ENCODE data around the gene PIK3CB. TPM values are rescaled to one million over a fixed set of nuclear protein-coding genes. Genes with fewer than 3 reads are reported as not detected.
"Not testable (repeated sequence)": the region's sequence is repeated elsewhere in the genome, so short reads cannot be mapped to it uniquely, and the experiment has no call there.

The PIK3CB gene
- total and polyA plus RNA-seq, 2 donors = 11.7 to 20.2 TPM

DNA sequence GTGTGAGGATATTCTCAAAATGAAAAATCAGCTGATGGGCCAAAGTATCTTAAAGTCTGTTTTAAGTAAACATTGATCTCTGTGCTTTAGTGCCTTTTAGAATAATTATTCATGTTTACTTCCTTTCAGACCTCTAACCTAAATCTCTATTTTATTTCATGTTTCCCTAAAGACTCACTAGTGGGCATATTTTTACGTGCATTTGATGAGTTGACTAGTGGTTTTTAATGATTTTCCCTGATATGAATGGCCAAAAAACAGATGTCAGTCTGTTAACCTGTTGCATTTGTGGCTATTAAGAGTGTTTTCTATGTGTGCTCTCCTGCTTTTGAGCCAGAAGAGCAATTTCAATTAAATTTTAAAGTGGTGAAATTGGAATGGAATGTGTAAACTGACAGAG, 219.3 kb downstream of the PIK3CB start:
- no peaks in the 10 kb centered on the region for H3K27me3 ChIP-seq (ENCODE audit: control insufficient read depth in 2 of 2, insufficient read depth in 1 of 2, low read length in 1 of 2)
- no peak overlapping the region for H3K27ac ChIP-seq (ENCODE audit: low read depth in 1 of 2, low read length in 1 of 2)
- H3K36me3 ChIP-seq (ENCODE audit: control insufficient read depth in 2 of 2, insufficient read depth in 2 of 2, low read length in 1 of 2) = no peaks in the 10 kb centered on the region
- WGBS = 84% methylated on average over 1 of the region's 1 CpG
- H3K4me3 ChIP-seq (ENCODE audit: low read length in 2 of 2) = no peak overlapping the region
- no peak for DNase-seq (ENCODE audit: low read depth in 6 of 9, low spot score in 9 of 9)
- peaks cover 0 to 2% of the 10 kb centered on the region in 2 donors for H3K9me3 ChIP-seq (ENCODE audit: control insufficient read depth in 2 of 2, insufficient read depth in 1 of 2, low read length in 1 of 2)
- peaks cover 13 to 14% of the 10 kb centered on the region in 2 donors for H3K4me1 ChIP-seq (ENCODE audit: control insufficient read depth in 2 of 2, insufficient read depth in 2 of 2, low read length in 2 of 2)

DNA sequence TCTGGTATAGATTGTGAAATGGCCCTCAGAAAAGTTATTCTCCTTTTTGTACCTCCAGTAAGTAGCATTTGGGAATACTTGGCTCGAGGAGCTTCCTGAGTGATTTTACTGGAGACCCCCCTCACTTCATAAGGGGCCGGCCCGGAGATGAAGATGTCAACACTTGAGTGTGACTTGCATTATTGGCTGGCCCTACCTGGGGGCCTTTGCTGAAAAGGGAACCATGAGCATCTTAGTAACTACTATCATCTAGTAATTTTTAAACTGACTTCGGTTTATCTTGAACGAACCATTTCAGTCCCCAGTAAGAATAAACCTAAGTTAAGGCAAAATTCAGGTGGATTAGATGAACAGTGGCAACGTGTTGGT, 224.8 kb downstream of the PIK3CB start:
- WGBS = 75% methylated on average over 6 of the region's 6 CpGs
- H3K27me3 ChIP-seq (ENCODE audit: control insufficient read depth in 2 of 2, insufficient read depth in 1 of 2, low read length in 1 of 2) = no peaks in the 10 kb centered on the region
- peaks cover 0 to 5% of the 10 kb centered on the region in 2 donors for H3K9me3 ChIP-seq (ENCODE audit: control insufficient read depth in 2 of 2, insufficient read depth in 1 of 2, low read length in 1 of 2)
- DNase-seq (ENCODE audit: low read depth in 6 of 9, low spot score in 9 of 9) = peak in 1 of 9 donors; percentile 22
- H3K27ac ChIP-seq (ENCODE audit: low read depth in 1 of 2, low read length in 1 of 2) = peak overlapping the region in 1 of 2 donors; percentile 90
- peak overlapping the region; percentile 67 to 85 for H3K4me3 ChIP-seq (ENCODE audit: low read length in 2 of 2)
- no peaks in the 10 kb centered on the region for H3K36me3 ChIP-seq (ENCODE audit: control insufficient read depth in 2 of 2, insufficient read depth in 2 of 2, low read length in 1 of 2)
- H3K4me1 ChIP-seq (ENCODE audit: control insufficient read depth in 2 of 2, insufficient read depth in 2 of 2, low read length in 2 of 2) = peaks cover 18 to 29% of the 10 kb centered on the region in 2 donors

DNA sequence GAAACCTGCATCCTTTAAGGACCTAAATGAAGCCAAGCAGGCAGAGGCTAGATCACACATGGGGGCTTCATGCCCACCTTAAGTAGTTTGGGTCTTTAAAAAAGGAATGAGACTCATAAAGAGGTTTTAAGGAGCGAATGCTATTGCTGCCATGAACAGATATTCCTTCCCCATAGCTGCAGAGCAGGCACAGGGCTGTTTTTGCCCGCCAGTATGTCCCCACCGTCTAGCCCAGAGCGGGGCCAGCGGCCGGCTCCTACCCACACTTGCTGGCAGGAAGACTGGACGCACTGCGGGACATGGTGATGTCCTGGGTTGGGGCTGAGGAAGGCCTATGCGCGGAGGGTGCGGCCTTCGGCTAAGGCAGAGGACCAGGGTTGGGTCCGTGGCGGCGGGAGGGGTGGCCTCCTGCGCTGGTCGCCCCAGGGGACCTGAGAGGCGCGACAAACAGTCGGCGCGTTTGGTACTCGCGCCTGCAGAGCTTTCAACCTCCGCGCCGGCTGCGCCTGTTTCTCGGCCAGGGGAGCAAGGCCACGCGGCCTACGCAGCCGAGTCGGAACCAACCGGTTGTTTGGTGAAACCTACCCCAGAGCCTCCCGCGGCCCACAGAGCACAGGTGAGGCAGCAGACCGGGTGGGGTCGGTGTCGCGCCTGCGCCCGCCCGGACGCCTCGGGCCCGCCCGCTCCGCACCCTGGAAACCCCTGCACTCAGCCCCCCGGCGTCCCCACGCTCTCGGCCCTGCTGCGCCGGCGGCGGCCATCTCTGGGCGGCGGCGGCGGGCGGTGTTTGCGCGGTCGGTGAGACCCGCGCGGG, 226.2 kb downstream of the PIK3CB start, which contains the start of gene FAIM:
Gene FAIM, plus strand, starts transcription at position 450 of the 814 bp plus-strand sequence. CDS start 10,956 bp downstream, outside the sequence.
- H3K27me3 ChIP-seq (ENCODE audit: control insufficient read depth in 2 of 2, insufficient read depth in 1 of 2, low read length in 1 of 2) = no peaks in the 10 kb centered on the region
- H3K9me3 ChIP-seq (ENCODE audit: control insufficient read depth in 2 of 2, insufficient read depth in 1 of 2, low read length in 1 of 2) = peaks cover 0 to 5% of the 10 kb centered on the region in 2 donors
- no peaks in the 10 kb centered on the region for H3K36me3 ChIP-seq (ENCODE audit: control insufficient read depth in 2 of 2, insufficient read depth in 2 of 2, low read length in 1 of 2)
- peak within 1 kb of the TSS; percentile 90 to 96 for H3K27ac ChIP-seq (ENCODE audit: low read depth in 1 of 2, low read length in 1 of 2)
- peaks cover 14 to 26% of the 10 kb centered on the region in 2 donors for H3K4me1 ChIP-seq (ENCODE audit: control insufficient read depth in 2 of 2, insufficient read depth in 2 of 2, low read length in 2 of 2)
- 4% methylated on average over 68 of the region's 68 CpGs for WGBS
- peak in 7 of 9 donors; percentile 48 to 83 (median 56) for DNase-seq (ENCODE audit: low read depth in 6 of 9, low spot score in 9 of 9)
- H3K4me3 ChIP-seq (ENCODE audit: low read length in 2 of 2) = peak within 1 kb of the TSS; percentile 67 to 85

GRCh38 chr3:138604106-138604595, 230.6 kb downstream of the PIK3CB start:
- not testable (repeated sequence) for H3K4me3 ChIP-seq (ENCODE audit: low read length in 2 of 2); DNase-seq (ENCODE audit: low read depth in 6 of 9, low spot score in 9 of 9); H3K36me3 ChIP-seq (ENCODE audit: control insufficient read depth in 2 of 2, insufficient read depth in 2 of 2, low read length in 1 of 2); H3K27me3 ChIP-seq (ENCODE audit: control insufficient read depth in 2 of 2, insufficient read depth in 1 of 2, low read length in 1 of 2); H3K9me3 ChIP-seq (ENCODE audit: control insufficient read depth in 2 of 2, insufficient read depth in 1 of 2, low read length in 1 of 2); H3K27ac ChIP-seq (ENCODE audit: low read depth in 1 of 2, low read length in 1 of 2)
- WGBS = 97% methylated on average over 5 of the region's 5 CpGs
- H3K4me1 ChIP-seq (ENCODE audit: control insufficient read depth in 2 of 2, insufficient read depth in 2 of 2, low read length in 2 of 2) = peaks cover 0 to 11% of the 10 kb centered on the region in 2 donors

Other genes starting within 250 kb of the PIK3CB start
- gene CEP70, start 240.7 kb downstream of the PIK3CB start, total RNA-seq = 70.0 TPM
- 21.6 TPM for gene CEP70, start 240.7 kb downstream of the PIK3CB start, polyA plus RNA-seq
- gene FAIM, start 226.2 kb downstream of the PIK3CB start, total RNA-seq = 25.1 TPM
- gene FAIM, start 226.2 kb downstream of the PIK3CB start, polyA plus RNA-seq = 42.2 TPM
- gene FOXL2, start 112.2 kb upstream of the PIK3CB start, total RNA-seq = not detected
- gene FOXL2, start 112.2 kb upstream of the PIK3CB start, polyA plus RNA-seq = 0.18 TPM
- gene FOXL2NB, start 112.3 kb upstream of the PIK3CB start, total RNA-seq = under 0.01 TPM
- gene FOXL2NB, start 112.3 kb upstream of the PIK3CB start, polyA plus RNA-seq = 0.05 TPM
- not detected for gene PRR23A, start 171.3 kb upstream of the PIK3CB start, total RNA-seq
- 0.05 TPM for gene PRR23A, start 171.3 kb upstream of the PIK3CB start, polyA plus RNA-seq
- gene PRR23B, start 186.0 kb upstream of the PIK3CB start, total RNA-seq = not detected
- gene PRR23B, start 186.0 kb upstream of the PIK3CB start, polyA plus RNA-seq = 0.02 TPM
- gene PRR23C, start 210.0 kb upstream of the PIK3CB start, total RNA-seq = not detected
- gene PRR23C, start 210.0 kb upstream of the PIK3CB start, polyA plus RNA-seq = not detected

Data from thymus (tissue), 11 donors.